GM19025 (cell line): ENCODE measurements around the gene POLD3.

Experiments
- ATAC-seq: cut with Tn5 transposase; IDR thresholded peaks from one replicate; pipeline ENCODE4 v1.9.1; 2021; ENCODE audit warnings: mild to moderate bottlenecking, low read depth, moderate library complexity; ENCODE audit not compliant: unreplicated experiment

The POLD3 gene

DNA sequence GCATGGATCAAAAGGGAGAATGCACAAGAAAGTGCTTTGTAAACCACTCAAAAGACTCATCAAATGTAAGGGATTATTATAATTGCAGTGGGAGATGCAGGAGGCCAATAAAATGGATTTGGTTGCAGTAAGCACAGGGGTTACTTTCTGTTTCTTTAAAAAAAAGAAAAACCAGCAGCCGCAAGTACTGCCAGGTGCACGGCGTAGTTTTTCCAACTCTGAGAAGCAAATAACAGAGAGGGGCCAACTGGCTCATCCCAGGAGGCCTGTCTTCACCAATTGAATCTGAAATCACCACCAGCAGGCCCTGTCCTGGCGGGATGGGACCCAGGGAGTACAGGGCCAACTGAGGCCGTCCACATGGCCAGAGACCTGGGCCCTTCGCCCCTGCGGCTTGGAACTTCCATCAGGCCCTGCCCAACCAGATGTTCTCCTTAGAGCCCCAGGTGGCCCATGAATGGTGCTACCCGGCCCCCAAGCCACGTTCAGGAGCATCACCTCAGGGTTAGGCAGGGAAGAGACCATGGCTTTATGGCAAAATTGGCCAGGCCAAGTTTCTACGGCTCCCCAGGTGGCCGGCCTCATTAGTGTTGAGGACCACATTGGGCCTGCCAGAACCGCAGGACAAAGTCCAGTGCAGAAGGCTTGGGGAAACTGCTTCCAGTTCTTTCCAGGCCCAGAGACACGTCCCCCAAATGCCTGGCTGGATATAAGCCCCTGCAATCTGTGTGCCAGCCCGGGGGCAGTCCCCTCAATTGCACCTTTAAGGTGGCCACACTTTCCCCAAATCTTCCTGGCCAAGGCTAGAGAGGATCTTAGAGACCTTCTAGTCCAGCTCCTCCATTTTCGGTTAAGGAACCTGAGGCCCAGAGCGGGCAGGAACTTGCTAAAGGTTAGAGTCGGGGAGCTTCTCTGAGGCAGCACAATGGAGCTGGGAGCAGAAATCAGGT, 77.1 kb downstream of the POLD3 start:
- ATAC-seq: no peak

DNA sequence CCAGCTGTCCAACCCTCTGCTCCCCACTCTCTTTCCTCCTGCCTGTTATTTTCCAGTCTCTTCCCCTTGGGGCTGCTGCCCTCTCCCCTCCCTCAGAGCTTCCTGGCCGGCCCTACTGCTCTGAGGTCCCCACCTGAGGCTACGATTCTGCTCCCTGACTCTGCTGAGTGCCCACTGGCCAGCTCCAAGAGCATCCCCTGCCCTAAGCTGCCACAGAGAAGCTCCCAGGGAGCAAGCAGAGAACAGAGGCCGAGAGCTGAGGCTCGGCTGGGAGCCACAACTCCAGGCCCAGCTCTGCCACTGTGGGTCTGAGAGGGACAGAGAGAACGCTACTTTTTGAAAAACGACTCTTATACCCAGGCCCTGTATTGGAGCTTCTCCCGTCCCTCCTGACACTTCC, 77.8 kb downstream of the POLD3 start:
- no peak for ATAC-seq

DNA sequence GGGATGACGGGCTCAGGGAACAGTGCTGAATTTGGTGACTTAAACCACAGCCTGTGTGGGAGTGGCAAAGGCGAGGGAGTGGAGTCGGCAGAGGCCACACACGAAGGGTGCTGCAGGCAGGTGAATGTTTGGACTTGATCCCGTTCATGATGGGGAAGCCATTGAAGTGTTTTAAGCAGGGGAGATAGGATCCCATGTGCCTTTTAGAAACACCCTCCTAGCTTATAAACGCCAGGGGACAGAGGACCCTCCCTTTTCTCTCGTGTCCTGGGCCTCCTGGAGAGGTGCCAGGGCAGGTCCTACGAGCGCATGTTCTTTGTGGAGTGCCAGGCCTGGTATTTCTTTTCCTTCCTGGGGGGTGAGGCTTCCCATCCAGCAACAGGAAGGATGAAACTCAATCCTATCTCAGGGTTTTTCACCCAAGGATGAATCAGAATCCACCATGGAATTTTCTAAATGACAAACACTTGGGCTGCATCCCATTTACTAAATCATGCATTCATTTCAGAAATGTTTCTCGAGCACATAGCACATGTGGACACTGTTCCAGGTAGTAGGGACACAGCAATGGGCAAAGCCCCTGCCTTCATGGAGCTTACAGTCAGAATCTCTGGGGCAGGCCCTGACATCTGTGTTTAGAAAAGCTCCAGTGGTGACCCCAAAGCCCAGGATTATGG, 79.3 kb downstream of the POLD3 start:
- no peak for ATAC-seq

DNA sequence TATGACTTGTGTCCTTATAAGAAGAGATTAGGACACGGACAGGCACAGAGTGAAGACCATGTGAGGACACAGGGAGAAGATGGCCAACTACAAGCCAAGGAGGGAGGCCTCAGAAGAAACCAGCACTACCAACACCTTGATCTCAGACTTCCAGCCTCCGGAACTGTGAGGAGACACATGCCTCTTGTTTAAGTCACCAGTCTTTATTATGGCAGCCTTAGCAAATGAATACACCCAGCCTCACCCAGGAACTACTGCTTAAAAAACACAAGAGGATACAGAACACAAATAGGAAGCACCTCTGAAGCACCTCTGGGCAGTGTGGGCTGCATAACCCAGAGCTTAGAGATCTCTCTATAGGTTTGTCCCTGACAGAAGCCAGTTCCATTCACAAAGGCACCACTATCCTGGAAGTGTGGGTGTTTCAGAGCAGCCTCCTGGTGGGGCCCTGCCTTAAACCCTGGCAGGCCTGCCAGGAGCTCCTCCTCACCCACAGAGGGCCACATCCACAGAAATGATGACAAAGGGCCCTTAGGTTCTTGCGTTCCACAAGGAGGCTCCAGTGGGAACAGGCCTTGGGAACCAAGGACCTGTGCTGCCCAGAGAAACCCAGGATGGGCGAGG, 80.1 kb downstream of the POLD3 start:
- no peak for ATAC-seq

DNA sequence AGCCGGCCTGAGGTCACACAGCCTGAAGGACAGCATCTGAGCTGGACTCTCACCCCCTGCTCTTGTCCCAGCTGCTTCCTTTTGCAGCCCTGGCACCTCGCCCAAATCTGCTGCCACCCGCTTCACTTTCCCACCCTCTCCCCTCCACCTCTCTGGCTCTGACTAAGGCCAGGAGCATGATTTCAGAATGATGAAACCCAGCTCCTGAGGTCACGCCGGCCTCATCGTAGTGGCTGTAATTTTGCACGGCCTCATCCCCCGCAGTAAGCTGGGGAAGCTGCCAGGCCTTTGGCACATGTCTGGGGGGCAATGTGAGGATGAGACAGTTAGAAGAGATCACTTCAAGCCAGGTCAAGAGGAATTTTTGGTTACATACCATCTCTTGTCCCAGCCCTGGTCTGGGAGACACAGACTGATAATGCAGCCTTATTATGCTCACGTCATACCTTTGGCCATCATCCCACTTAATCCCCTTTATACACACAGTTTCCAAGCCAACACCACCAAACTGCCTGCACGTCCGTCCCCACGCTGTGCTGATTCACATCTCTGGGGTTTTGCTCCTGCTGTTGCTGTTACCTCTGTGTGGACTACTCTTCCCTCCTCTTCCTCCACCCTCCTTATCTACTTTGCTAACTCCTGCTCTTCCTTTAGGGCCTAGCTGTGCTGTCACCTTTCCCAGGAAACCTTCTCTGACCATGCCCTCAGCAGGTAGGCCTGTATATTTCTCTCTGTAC, 80.7 kb downstream of the POLD3 start:
- ATAC-seq: no peak

DNA sequence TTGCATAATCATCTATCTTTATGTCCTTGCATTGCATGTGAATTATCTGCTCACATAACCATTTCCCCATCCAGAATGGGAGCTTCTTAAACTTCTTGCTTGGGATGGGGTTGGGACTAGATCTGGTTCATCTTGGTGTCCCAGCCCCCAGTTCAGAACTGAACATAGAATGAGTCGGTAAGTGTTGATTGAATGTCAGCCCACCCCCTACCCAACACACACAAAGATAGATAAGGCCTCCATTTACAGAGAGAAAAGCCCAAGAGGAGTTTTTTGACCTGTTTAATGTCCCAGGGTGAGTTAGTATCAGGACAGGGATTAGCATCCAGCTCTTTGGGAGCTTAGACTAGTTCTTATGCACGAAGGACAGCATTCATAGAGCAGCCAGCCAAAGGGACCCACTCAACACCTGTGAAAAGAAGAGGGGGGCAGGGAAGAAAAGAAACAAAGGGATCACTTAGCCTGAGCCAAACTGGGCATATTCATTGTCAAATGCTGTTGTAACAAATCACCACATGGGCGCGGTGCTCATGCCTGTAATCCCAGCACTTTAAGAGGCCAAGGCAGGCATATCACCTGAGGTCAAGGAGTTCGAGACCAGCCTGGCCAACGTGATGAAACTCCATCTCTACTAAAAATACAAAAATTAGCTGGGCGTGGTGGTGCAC, 81.4 kb downstream of the POLD3 start:
- no peak for ATAC-seq

DNA sequence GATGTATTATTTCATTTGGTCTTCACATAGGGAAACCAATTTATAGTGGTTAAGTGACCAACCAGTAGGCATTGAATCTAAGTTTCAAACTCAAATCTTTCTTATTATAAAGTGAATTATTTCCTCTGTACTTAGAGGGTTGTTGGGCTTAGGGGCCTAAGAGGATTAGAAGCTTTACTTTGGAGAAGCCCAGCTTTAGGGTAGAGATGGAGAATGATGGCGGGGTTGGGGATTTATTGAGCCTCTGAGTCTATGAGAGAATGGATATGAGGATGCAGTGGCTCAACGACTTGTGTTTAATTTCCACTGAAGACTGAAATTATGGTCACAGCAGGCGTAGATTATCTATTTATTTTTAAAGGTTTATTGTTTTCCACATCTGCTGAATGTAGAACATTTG, 83.4 kb downstream of the POLD3 start:
- ATAC-seq: no peak

DNA sequence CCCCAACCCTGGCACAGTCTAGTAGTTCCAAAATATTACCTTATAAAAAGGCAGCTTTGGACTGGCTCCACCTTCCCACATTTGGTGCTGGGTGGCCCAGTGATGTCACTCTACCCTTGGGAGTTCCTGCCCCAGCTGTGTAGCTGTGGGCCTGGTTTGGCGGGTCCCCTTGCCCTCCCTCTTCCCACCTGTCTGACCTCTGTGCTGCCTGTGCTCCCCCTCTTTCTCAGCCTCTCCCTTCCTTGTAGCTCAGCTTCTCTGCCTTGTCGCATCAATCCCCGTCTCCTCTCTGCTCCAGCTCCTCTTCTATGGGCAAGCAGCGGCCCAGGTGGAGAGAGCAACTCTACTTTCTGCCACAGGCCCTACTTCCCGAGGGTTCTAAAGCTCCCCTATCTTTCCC, 84.2 kb downstream of the POLD3 start:
- ATAC-seq: no peak

DNA sequence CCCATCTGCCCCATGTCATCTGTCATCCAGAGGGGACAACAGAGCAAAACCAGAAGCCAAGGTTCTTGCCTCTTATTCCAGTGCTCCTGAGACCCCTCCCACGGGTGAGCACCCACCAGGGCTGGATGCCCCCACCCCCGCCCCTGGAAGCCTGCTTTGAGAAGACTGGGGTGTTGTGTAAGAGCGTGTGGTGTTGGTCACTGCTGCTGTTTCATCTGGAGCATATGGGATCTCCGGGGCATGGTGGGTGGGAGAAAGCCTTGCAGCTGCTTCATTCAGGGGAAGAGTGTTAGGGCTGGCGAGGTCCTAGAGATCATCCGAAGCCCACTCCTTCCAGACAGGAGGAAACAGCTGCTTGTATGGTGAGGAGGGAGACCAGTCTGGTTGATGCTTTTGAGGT, 84.7 kb downstream of the POLD3 start:
- no peak for ATAC-seq

DNA sequence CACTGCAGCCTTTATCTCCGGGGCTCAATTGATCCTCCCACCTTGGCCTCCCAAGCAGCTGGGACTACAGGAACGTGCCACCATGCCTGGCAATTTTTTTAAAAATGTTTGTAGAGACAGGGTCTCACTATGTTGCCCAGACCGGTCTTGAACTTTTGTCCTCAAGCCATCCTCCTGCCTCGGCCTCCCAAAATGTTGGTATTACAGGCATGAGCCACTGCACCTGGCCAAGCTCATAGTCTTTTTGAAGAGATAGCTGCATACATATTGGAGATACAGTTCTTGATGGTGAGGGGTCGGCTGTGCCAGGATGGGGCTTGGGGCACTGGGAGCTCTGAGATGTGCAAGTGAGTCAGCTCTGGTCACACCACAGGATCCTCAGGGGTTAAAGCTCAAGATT, 85.7 kb downstream of the POLD3 start:
- ATAC-seq: no peak

DNA sequence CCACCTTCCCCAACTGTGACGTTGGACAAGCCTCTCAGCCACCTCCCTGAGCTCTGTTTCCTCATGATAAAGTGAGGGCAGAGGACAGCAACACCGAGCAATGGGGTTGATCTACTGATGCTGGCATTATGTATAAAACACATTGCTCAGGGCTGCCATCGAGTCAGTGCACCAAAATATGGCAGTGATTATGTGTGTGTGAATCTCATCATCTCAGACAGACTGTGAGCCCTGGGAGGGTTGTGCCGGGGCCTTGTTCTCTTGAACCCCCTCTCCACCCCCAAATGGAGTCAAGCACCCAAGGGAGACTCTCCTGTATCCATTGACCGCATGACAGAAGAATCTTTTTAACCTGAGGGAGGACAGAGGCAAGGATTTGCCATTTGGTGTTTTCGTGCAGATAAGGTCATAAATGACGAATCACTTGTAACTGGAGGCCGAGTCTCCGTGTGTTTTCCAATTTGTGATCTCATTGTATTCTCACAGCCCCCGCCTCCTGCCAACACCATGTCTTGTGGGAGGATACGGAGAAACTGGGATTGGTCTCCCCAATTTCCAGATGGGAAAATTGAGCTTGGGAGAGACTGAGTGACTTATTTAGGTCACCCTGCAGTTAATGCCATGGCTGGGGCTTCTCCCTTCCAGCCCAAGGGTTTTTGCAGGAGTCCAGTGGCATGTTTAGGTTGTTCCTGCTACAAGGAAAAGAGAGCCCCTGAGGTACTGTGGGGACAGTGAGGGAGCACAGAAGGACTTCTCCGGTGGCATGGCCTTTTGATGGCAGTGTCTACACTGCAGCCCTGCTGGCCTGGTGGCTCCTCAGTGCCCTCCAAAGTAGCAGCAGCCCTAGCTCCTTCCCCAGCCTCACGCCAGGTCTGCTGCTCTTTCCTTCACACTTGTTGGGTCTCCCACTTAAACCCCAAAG, 86.5 kb downstream of the POLD3 start:
- ATAC-seq: no peak

DNA sequence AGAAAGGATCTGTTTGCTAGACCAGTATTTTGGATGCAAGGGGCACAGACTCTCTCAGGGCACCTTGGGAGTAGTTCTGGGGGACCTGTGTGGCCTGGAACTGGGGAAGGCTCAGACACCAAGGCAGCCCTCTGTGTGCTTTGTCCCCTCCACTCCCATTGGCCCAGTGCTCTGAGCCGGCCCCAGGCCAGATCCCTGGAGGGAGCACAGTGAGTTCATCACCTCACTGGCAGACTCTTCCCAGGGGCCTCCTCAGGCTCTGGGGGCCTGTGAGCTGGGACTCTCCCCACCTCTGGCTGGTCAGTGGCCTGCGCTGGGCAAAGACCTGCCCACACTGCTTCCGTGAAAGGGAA, 87.1 kb downstream of the POLD3 start:
- ATAC-seq: no peak

DNA sequence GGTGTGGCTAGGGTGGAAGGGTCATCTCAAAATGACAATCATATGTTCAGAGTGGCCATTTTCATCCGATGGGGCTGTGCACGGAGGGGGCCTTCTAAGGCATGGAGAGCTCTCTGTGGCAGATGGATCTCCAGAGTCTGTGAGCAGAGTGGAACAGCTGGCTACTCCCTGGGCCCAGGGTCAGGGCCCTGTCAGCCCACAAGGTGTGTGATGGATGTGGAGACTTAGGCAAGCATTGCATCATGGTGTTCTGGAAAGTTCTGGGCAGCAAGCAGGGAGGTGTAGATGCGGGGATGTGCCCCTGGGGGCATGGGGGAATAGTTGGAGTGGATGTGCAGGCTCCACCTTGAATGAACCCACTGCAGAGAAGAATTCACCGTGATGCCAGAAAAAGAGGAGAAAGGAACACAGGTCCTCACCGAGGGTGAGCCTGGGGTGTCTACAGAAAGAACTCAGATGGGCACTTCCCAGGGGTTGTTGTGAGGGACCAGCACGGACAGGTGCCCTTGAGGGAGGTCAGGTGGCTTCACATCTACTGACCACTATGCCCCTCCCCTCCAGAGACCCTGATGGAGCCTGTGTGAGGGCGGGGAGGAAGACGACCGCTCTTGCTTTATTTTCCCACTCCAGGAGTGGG, 87.8 kb downstream of the POLD3 start:
- no peak for ATAC-seq

DNA sequence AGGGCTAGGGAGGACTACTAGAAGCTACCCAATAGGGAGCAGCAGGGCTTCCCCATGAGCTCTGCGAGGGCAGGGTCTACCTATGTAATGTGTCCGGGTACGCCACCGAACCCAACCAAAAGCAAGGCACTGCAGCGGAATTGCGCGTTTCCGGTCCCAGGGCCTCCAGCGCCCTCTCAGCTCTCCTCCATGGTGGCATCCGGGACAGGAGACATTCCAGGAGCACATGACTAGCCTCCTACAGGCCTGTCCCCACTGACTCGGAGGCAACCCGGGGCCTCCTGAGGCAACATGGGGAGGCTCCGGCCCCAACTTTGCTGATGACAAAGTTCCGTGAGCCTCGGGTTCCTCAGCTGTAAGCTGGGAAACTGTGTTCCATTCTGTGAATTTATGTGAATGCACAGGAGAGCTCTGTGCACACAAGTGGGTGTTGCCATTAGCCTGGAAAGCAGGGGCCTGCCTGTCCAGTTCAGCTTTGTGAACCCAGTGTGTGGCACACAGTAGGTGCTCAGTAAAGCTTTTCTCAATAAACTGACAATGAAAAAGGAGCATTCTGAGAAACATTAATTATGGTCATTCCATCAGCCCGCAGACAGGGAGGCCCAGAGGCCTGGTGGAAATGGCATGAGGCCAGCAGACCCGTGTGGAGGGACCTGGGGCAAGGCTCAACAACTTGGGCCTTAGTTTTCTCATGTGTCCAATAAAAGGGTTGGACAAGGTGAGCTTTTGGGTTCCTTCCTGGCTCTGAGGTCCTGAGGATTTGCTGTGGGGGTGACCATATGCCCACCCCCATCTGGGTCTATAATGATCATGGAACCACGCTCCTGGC, 88.5 kb downstream of the POLD3 start:
- ATAC-seq: no peak

DNA sequence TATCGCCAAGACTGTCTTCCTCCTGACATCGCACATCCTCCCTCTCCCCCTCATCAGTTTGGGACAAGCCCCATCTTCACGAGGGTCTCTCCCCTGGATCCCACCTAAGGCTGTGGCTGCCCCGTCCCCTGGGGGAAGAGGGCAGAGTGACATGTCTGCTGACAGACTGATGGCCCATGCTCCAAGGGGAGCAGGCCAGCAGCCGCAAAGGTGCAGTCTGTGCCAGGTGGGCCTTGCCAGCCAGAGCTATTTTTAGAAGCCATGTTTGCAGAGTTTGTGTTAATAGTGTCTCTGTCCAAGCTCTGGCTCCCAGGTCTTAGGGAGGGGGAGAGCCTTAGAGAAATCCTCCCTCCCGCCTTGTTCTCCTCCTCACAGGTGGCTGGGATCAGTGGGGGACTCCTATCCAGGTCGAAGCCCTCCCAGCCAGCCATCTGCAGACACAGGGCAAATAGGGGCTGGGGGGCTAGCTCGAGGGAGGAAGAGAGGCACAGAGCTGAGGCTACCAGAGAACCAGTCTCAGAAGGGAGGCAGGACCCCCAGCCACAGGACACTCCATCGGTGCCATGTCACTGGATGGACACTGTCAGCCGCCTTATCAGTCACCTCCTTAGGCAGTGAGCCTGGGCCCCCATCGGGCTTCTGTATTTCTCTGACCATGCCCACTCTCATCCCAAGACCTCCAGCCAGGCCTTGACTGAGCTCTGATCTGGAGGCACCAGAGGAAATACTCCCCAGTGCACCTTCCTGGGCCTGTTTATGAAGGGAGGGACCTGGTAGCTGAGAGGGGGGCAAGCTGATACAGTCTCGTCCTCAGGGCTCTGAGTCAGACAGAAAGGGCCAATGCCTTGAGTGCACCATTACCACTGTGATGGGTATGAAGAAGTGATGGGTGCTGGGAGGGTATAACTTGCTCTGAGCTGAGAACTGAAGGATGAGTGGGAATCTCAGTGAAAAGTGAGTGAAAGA, 89.6 kb downstream of the POLD3 start:
- no peak for ATAC-seq

DNA sequence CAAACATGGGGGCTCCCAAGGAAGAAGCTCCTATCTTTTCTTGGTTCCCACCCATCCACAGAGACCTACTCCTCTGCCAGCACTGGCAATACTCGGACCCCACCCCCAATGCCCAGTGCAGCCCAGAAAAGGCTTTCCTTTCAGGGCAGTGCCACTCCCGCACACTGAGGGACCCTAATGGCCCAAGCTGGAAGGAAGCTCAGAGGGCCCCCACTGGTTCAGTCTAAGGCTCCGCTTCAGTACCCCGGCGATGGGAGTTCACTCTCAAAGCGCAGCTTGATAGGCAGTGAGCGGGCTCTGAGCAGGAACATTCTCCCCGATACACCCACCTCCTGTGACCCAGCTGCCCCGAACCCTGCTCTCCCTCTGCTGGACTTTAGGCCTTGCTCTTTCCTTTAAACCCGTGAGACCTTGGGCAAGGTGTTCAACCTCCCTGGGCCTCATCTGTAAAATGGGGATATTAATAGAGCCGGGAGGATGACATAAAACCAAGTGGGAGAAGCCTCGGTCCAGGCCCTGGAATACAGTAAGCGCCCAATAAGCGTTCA, 90.4 kb downstream of the POLD3 start:
- ATAC-seq: no peak
